ENCODE results near the gene STX18.
"Not testable (repeated sequence)": the region's sequence is repeated elsewhere in the genome, so short reads cannot be mapped to it uniquely, and the experiment has no call there.

The STX18 gene

DNA sequence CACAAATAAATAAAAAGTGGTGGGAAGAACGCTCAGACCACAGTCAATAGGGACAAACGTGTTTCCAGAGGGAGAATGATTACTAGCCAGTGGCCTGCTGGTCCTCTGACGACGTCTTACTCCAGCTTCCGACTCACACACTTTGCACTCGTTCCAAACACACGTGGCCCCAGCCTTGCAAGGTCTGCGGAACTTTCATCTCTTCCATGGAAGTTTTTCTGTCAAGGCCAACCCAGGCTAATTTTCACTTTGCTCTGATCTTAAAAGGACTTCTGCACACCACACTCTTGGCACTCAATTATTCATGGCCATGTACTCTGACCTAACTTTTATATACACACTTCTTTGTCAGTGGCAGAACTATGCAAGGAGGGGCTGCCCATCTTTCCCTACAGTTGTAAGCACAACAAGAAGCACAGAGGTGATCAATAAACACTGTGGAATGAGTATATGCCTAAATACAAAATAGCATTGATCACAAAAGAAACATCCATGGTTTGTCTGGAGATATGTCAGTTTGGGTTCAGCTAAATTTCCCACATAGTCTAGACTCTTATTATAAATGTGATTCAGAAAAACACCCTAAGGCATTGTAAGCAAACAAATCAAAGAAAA, 69.4 kb downstream of the STX18 start:
- Histone ChIP-seq H3K9me3 (ENCODE audit: control insufficient read depth, low read length) (no peaks in the 10 kb centered on the region), H3K27ac (ENCODE audit: insufficient read depth, low read length, poor library complexity, severe bottlenecking) (no peak overlapping the region), H3K4me3 (ENCODE audit: insufficient read depth, low read depth, low read length, poor library complexity, severe bottlenecking) (no peak overlapping the region), H3K36me3 (ENCODE audit: control insufficient read depth, insufficient read depth, low read length) (peaks cover 22% of the 10 kb centered on the region), H3K27me3 (replicated peaks; ENCODE audit: control insufficient read depth, insufficient read depth, low read length, poor library complexity, severe bottlenecking) (no peaks in the 10 kb centered on the region), H3K4me1 (ENCODE audit: control insufficient read depth, insufficient read depth, low read length, poor library complexity, severe bottlenecking) (no peaks in the 10 kb centered on the region)
- DNase-seq, result no peak

DNA sequence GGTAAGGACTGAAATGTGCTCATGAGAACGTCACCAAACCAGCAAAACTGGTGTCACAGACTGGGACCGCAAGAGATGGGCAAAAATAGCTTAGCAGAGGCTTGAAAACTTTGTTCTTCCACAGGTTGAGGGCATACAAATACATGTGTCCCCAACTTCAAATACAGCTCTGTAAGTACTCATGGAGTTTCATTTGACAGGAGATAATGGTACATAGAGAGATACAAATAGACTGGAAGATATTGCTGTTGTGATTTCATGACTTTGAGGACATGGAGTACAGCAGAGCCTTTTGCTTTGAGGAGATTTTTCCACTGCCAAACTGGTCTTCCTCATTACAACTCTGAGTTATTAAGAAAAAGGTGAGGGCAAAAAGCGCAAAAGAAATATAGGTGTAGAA, 70.7 kb downstream of the STX18 start:
- Histone ChIP-seq H3K36me3 (ENCODE audit: control insufficient read depth, insufficient read depth, low read length) (peaks cover 25% of the 10 kb centered on the region), H3K27ac (ENCODE audit: insufficient read depth, low read length, poor library complexity, severe bottlenecking) (no peak overlapping the region)
- no peak for DNase-seq

DNA sequence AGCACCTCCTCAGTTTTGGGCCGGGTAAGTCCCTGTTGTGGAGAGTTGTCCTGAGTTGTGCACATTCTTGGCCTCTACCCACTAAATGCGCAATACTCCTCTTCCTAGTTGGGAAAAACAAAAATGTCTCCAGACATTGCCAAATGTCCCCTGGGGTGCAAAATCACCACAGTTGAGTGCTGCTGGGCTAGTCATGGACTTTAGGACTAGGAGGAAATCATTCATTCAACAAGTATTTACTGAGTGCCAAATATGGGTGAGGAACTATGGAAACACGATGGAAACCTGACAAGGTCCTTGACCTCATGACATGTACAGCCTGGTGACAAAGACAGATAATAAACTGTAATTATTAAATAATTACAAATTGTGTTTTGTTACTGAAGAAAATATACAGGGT, 71.6 kb downstream of the STX18 start:
- no peaks in the 10 kb centered on the region for H3K9me3 ChIP-seq (ENCODE audit: control insufficient read depth, low read length)
- no peak for DNase-seq

More for the DNA sequence above, 70.7 kb downstream of the STX18 start:
- Histone ChIP-seq H3K4me1 (ENCODE audit: control insufficient read depth, insufficient read depth, low read length, poor library complexity, severe bottlenecking) (no peaks in the 10 kb centered on the region), H3K27me3 (replicated peaks; ENCODE audit: control insufficient read depth, insufficient read depth, low read length, poor library complexity, severe bottlenecking) (no peaks in the 10 kb centered on the region), H3K9me3 (ENCODE audit: control insufficient read depth, low read length) (no peaks in the 10 kb centered on the region), H3K4me3 (ENCODE audit: insufficient read depth, low read depth, low read length, poor library complexity, severe bottlenecking) (no peak overlapping the region)

DNA sequence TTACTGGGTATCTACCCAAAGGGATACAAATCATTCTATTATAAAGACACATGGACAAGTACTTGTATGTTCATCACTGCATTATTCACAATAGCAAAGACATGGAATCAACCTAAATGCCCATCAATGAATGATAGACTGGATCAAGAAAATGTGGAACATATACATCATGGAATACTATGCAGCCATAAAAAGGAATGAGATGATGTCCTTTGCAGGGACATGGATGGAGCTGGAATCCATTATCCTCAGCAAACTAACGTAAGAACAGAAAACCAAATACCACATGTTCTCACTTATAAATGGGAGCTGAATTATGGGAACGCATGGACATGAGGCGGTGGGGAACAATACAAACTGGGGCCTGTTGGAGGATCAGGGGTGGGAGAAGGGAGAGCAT, 76.6 kb downstream of the STX18 start:
- DNase-seq; H3K27me3 ChIP-seq (replicated peaks; ENCODE audit: control insufficient read depth, insufficient read depth, low read length, poor library complexity, severe bottlenecking); H3K27ac ChIP-seq (ENCODE audit: insufficient read depth, low read length, poor library complexity, severe bottlenecking); H3K9me3 ChIP-seq (ENCODE audit: control insufficient read depth, low read length); H3K4me3 ChIP-seq (ENCODE audit: insufficient read depth, low read depth, low read length, poor library complexity, severe bottlenecking): not testable (repeated sequence)
- peaks cover 23% of the 10 kb centered on the region for H3K36me3 ChIP-seq (ENCODE audit: control insufficient read depth, insufficient read depth, low read length)
- H3K4me1 ChIP-seq (ENCODE audit: control insufficient read depth, insufficient read depth, low read length, poor library complexity, severe bottlenecking), result peaks cover 30% of the 10 kb centered on the region

More for the DNA sequence above, 71.6 kb downstream of the STX18 start:
- Histone ChIP-seq H3K4me1 (ENCODE audit: control insufficient read depth, insufficient read depth, low read length, poor library complexity, severe bottlenecking) (no peaks in the 10 kb centered on the region), H3K36me3 (ENCODE audit: control insufficient read depth, insufficient read depth, low read length) (peaks cover 31% of the 10 kb centered on the region), H3K27ac (ENCODE audit: insufficient read depth, low read length, poor library complexity, severe bottlenecking) (no peak overlapping the region), H3K4me3 (ENCODE audit: insufficient read depth, low read depth, low read length, poor library complexity, severe bottlenecking) (no peak overlapping the region), H3K27me3 (replicated peaks; ENCODE audit: control insufficient read depth, insufficient read depth, low read length, poor library complexity, severe bottlenecking) (no peaks in the 10 kb centered on the region)

DNA sequence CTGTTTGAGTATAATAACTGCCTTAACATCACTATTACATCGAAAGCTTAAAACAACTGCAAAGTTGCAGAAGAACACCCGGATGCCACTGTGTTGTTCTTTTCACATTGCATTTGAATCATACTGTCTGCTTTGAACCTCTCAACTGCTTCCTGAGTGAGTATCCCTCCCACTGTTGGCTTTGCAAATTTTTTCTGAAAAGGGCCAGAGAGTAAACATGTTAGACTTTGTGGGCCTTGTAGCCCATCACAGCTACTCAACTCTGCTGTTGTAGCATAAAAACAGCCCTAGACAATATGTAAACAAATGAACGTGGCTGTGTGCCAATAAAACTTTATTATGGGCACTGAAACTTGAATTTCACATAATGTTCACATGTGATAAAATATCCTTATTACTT, 78.9 kb downstream of the STX18 start:
- Histone ChIP-seq H3K27me3 (replicated peaks; ENCODE audit: control insufficient read depth, insufficient read depth, low read length, poor library complexity, severe bottlenecking) (no peaks in the 10 kb centered on the region), H3K27ac (ENCODE audit: insufficient read depth, low read length, poor library complexity, severe bottlenecking) (peak overlapping the region; percentile 12), H3K36me3 (ENCODE audit: control insufficient read depth, insufficient read depth, low read length) (peaks cover 10% of the 10 kb centered on the region), H3K4me1 (ENCODE audit: control insufficient read depth, insufficient read depth, low read length, poor library complexity, severe bottlenecking) (peaks cover 30% of the 10 kb centered on the region), H3K9me3 (ENCODE audit: control insufficient read depth, low read length) (no peaks in the 10 kb centered on the region), H3K4me3 (ENCODE audit: insufficient read depth, low read depth, low read length, poor library complexity, severe bottlenecking) (no peak overlapping the region)
- DNase-seq, result no peak

DNA sequence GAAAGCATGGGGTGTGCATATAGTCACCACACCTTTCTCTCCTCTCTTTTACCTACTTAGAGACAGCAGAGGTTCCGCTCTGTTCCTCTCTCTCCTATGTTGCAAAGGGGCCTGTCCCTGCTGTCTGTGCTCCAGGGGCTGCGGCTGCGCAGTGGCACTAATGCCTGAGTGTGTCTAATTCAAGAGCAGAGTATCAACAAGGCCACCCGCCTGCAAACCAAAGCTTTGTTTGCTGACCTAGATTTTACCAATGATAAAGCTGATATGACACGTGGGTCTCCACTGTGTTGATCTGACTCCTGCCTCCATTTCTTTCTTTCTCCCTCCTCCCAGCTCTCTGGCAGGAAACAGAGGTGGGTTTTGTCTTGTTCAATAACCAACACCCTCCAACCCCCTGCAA, 80.0 kb downstream of the STX18 start:
- Histone ChIP-seq H3K27ac (ENCODE audit: insufficient read depth, low read length, poor library complexity, severe bottlenecking) (peak overlapping the region; percentile 56), H3K4me1 (ENCODE audit: control insufficient read depth, insufficient read depth, low read length, poor library complexity, severe bottlenecking) (peaks cover 30% of the 10 kb centered on the region), H3K4me3 (ENCODE audit: insufficient read depth, low read depth, low read length, poor library complexity, severe bottlenecking) (no peak overlapping the region), H3K9me3 (ENCODE audit: control insufficient read depth, low read length) (no peaks in the 10 kb centered on the region), H3K36me3 (ENCODE audit: control insufficient read depth, insufficient read depth, low read length) (peaks cover 10% of the 10 kb centered on the region), H3K27me3 (replicated peaks; ENCODE audit: control insufficient read depth, insufficient read depth, low read length, poor library complexity, severe bottlenecking) (no peaks in the 10 kb centered on the region)
- DNase-seq, result peak; percentile 62 to 71 (median 62)

DNA sequence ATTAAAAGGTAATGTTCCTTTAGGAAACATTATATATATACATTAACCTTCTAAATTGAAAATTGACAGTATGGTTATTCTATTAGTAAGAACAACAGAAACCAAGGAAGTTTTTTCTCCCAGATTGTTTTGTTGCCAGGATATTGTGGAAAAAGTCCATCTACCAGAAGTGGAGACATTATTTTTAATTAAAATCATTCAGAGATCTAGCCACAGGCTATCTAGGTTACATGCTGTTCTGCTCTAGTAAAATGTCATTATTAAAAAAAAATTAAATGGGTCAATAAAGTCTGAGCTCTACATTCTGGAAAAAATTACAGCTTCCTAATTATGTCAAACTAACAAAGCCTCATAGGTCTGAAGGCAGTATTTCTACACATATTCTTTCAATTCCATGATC, 80.7 kb downstream of the STX18 start:
- H3K27ac ChIP-seq (ENCODE audit: insufficient read depth, low read length, poor library complexity, severe bottlenecking), result peak overlapping the region; percentile 56
- no peak overlapping the region for H3K4me3 ChIP-seq (ENCODE audit: insufficient read depth, low read depth, low read length, poor library complexity, severe bottlenecking)

DNA sequence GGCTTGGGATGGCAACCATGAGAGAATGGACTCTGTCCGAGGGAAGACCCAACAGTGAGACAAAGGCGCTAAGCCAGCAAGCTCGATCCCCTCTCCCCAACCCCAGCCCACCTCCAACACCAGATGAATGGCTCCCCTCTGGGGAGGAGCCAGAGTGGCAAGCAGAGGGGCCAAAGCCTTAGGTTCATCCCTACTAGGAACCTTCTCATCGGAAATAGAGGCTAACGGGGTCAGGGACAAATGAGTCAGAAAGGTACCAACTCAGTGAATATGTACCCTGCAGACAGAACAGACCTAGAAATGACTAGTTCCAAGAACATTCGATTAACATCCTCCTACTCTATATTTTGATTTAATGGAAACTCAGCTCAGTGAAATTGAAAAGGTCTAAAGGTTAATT, 81.1 kb downstream of the STX18 start:
- no peak overlapping the region for H3K4me3 ChIP-seq (ENCODE audit: insufficient read depth, low read depth, low read length, poor library complexity, severe bottlenecking)
- peaks cover 14% of the 10 kb centered on the region for H3K36me3 ChIP-seq (ENCODE audit: control insufficient read depth, insufficient read depth, low read length)
- DNase-seq, result no peak
- H3K27ac ChIP-seq (ENCODE audit: insufficient read depth, low read length, poor library complexity, severe bottlenecking), result peak overlapping the region; percentile 10
- no peaks in the 10 kb centered on the region for H3K27me3 ChIP-seq (replicated peaks; ENCODE audit: control insufficient read depth, insufficient read depth, low read length, poor library complexity, severe bottlenecking)
- no peaks in the 10 kb centered on the region for H3K9me3 ChIP-seq (ENCODE audit: control insufficient read depth, low read length)
- peaks cover 30% of the 10 kb centered on the region for H3K4me1 ChIP-seq (ENCODE audit: control insufficient read depth, insufficient read depth, low read length, poor library complexity, severe bottlenecking)

More for the DNA sequence above, 80.7 kb downstream of the STX18 start:
- peaks cover 30% of the 10 kb centered on the region for H3K4me1 ChIP-seq (ENCODE audit: control insufficient read depth, insufficient read depth, low read length, poor library complexity, severe bottlenecking)
- DNase-seq, result no peak
- H3K27me3 ChIP-seq (replicated peaks; ENCODE audit: control insufficient read depth, insufficient read depth, low read length, poor library complexity, severe bottlenecking), result no peaks in the 10 kb centered on the region
- H3K9me3 ChIP-seq (ENCODE audit: control insufficient read depth, low read length), result no peaks in the 10 kb centered on the region
- H3K36me3 ChIP-seq (ENCODE audit: control insufficient read depth, insufficient read depth, low read length), result peaks cover 14% of the 10 kb centered on the region

DNA sequence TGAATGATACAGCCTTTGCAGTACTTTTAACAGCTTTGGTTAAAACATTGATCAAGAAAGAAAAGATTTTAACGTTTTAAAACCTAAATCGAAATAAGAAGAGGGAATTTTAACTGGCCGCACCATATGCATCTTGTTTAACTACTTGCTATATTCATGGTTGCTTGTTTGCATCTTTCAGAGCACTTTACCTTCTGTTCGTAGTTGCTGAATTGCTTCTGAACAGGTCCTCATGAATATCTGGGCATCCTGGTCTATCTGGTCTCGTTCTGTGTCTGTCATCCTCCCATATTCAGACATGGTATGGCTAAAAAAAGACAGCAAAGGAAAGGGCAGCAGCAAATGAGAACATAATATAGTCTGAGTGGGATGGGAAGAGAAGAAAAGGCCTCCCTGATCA, 82.7 kb downstream of the STX18 start:
- DNase-seq, result no peak
- Histone ChIP-seq H3K27ac (ENCODE audit: insufficient read depth, low read length, poor library complexity, severe bottlenecking) (no peak overlapping the region), H3K36me3 (ENCODE audit: control insufficient read depth, insufficient read depth, low read length) (peaks cover 21% of the 10 kb centered on the region)

DNA sequence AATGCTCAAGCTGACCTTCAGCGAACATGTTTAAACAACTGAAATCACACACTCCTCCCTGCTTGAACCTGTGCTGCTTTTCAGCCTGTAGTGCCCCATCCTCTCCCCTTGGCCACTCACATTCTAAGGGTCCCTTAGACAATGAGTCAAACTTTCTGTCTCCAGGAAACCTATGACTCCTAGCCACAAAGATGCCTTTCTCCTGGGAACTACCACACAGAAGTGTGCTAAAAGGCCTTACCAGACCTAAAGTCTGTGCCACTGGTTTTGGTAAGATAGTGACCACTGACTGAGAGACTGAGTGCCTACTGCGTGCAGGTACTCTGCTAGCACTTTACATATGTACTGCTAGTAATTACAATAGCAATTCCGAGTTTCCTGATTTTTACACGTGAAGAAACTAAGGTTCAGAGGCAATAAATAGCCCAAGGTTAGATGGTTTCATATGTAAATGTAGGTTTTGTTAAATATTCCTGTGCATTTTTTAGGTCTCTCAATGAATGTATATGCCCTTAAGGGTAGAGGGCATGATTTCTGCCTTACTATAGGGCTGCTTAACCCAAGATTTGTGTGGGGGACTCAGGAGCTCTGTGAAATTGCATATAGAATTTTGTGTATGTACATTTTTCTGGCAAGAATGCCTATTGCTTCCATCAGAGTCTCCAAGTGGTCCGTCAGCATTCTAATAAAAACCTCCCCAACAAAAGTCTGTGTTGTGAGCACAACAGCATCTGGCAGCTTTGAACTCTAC, 83.9 kb downstream of the STX18 start:
- Histone ChIP-seq H3K4me3 (ENCODE audit: insufficient read depth, low read depth, low read length, poor library complexity, severe bottlenecking) (no peak overlapping the region), H3K27ac (ENCODE audit: insufficient read depth, low read length, poor library complexity, severe bottlenecking) (no peak overlapping the region), H3K9me3 (ENCODE audit: control insufficient read depth, low read length) (no peaks in the 10 kb centered on the region), H3K36me3 (ENCODE audit: control insufficient read depth, insufficient read depth, low read length) (peaks cover 22% of the 10 kb centered on the region), H3K27me3 (replicated peaks; ENCODE audit: control insufficient read depth, insufficient read depth, low read length, poor library complexity, severe bottlenecking) (no peaks in the 10 kb centered on the region), H3K4me1 (ENCODE audit: control insufficient read depth, insufficient read depth, low read length, poor library complexity, severe bottlenecking) (peaks cover 25% of the 10 kb centered on the region)
- no peak for DNase-seq

More for the DNA sequence above, 82.7 kb downstream of the STX18 start:
- Histone ChIP-seq H3K4me3 (ENCODE audit: insufficient read depth, low read depth, low read length, poor library complexity, severe bottlenecking) (no peak overlapping the region), H3K27me3 (replicated peaks; ENCODE audit: control insufficient read depth, insufficient read depth, low read length, poor library complexity, severe bottlenecking) (no peaks in the 10 kb centered on the region), H3K9me3 (ENCODE audit: control insufficient read depth, low read length) (no peaks in the 10 kb centered on the region), H3K4me1 (ENCODE audit: control insufficient read depth, insufficient read depth, low read length, poor library complexity, severe bottlenecking) (peaks cover 30% of the 10 kb centered on the region)
